OCI-LY3 (cell line): Measurements from ENCODE around the gene ZBTB16.

Source experiments
- H2AFZ ChIP-seq: fragments of 200-600, 300-600 bp; shearing (Covaris generic); 2 replicates; pipeline ENCODE4 v1.6.0; 2014; ENCODE audit warnings: antibody characterized with exemption, low read depth, low read length
- H3K27ac ChIP-seq: fragments of 200-600, 300-600 bp; sonication (generic); 2 replicates; pipeline ENCODE4 v1.5.1; 2014; ENCODE audit warnings: mild to moderate bottlenecking, low read length, moderate library complexity, mixed read lengths
- H3K27me3 ChIP-seq: fragments of 200-600, 300-600 bp; sonication (generic); 2 replicates; pipeline ENCODE4 v1.6.1; 2014; ENCODE audit warnings: low read depth, low read length, mixed read lengths
- H3K36me3 ChIP-seq: fragments of 200-600, 300-600 bp; sonication (generic); replicated peaks from 2 replicates; pipeline ENCODE3; 2014; ENCODE audit warnings: low read depth, low read length, mixed read lengths
- H3K4me1 ChIP-seq: fragments of 300-600, 200-600 bp; sonication (generic); 2 replicates; pipeline ENCODE4 v1.6.1; 2014; ENCODE audit warnings: low read length, mixed read lengths
- H3K4me2 ChIP-seq: fragments of 200-600, 300-600 bp; sonication (generic); 2 replicates; pipeline ENCODE4 v1.6.1; 2014; ENCODE audit warnings: low read length, mixed read lengths
- H3K4me3 ChIP-seq: fragments of 300-600, 200-600 bp; sonication (generic); 2 replicates; pipeline ENCODE4 v1.5.1; 2014; ENCODE audit warnings: antibody characterized with exemption, mild to moderate bottlenecking, low read length, moderate library complexity
- H3K79me2 ChIP-seq: fragments of 300-600, 200-600 bp; shearing (Covaris generic); 2 replicates; pipeline ENCODE4 v1.6.1; 2014; ENCODE audit warnings: mild to moderate bottlenecking, low read length, mixed read lengths
- H3K9ac ChIP-seq: fragments of 300-600, 200-600 bp; shearing (Covaris generic); 2 replicates; pipeline ENCODE4 v1.6.0; 2014; ENCODE audit warnings: mild to moderate bottlenecking, low read length, moderate library complexity
- H3K9me3 ChIP-seq: fragments of 200-600, 300-600 bp; shearing (Covaris generic); 2 replicates; pipeline ENCODE4 v1.6.1; 2014; ENCODE audit warnings: low read length, mixed read lengths; ENCODE audit not compliant: insufficient read depth
- H4K20me1 ChIP-seq: fragments of 200-600, 300-600 bp; sonication (generic); 2 replicates; pipeline ENCODE4 v1.6.1; 2016; ENCODE audit warnings: low read length, mixed read lengths; ENCODE audit not compliant: insufficient read depth
- EZH2phosphoT487 ChIP-seq: fragments of 200-600 bp; shearing (Covaris generic); IDR thresholded peaks from 2 replicates; pipeline ENCODE4 v1.6.1; 2018; ENCODE audit warnings: antibody characterized with exemption, mixed run types, low read depth
- TF ChIP-seq, protein P1 (sequence below): fragments of 200-600, 300-600 bp; sonication (generic); IDR thresholded peaks from 2 replicates; pipeline ENCODE4 v1.5.1; 2014; ENCODE audit warnings: antibody characterized with exemption, low read length, low read depth

ZBTB16 gene

DNA sequence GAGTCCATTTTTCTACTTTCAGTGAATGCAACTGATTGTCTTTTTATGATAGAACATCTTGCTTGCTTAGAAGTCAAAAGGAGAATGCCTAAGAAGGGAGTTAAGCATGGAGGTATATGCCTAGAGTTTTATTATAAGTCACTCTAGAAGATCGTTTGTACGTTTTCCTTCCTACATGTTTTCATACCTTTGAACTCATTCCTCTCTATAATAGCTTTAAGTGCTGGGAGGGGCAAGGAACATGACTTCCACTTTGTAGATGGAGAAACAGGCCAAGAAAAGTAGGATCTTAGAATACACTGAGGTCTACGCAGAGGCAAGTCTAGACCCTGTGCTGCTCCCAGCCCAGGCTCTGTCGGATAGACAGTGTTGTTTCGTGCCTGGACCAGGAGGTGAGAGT lies 114.3 kb downstream of the ZBTB16 start:
- H3K27me3 ChIP-seq = peaks cover 27% of the 10 kb centered on the region
- H3K79me2 ChIP-seq = no peaks in the 10 kb centered on the region
- H3K9ac ChIP-seq = no peak overlapping the region
- no peak overlapping the region for H3K4me3 ChIP-seq
- no peaks in the 10 kb centered on the region for H4K20me1 ChIP-seq
- H2AFZ ChIP-seq = no peak overlapping the region
- no peaks in the 10 kb centered on the region for H3K9me3 ChIP-seq
- TF ChIP-seq EZH2phosphoT487 = no peak
- TF ChIP-seq, protein P1, sequence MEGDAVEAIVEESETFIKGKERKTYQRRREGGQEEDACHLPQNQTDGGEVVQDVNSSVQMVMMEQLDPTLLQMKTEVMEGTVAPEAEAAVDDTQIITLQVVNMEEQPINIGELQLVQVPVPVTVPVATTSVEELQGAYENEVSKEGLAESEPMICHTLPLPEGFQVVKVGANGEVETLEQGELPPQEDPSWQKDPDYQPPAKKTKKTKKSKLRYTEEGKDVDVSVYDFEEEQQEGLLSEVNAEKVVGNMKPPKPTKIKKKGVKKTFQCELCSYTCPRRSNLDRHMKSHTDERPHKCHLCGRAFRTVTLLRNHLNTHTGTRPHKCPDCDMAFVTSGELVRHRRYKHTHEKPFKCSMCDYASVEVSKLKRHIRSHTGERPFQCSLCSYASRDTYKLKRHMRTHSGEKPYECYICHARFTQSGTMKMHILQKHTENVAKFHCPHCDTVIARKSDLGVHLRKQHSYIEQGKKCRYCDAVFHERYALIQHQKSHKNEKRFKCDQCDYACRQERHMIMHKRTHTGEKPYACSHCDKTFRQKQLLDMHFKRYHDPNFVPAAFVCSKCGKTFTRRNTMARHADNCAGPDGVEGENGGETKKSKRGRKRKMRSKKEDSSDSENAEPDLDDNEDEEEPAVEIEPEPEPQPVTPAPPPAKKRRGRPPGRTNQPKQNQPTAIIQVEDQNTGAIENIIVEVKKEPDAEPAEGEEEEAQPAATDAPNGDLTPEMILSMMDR = no peak
- no peaks in the 10 kb centered on the region for H3K4me1 ChIP-seq
- no peaks in the 10 kb centered on the region for H3K36me3 ChIP-seq
- no peak overlapping the region for H3K27ac ChIP-seq
- no peak overlapping the region for H3K4me2 ChIP-seq

DNA sequence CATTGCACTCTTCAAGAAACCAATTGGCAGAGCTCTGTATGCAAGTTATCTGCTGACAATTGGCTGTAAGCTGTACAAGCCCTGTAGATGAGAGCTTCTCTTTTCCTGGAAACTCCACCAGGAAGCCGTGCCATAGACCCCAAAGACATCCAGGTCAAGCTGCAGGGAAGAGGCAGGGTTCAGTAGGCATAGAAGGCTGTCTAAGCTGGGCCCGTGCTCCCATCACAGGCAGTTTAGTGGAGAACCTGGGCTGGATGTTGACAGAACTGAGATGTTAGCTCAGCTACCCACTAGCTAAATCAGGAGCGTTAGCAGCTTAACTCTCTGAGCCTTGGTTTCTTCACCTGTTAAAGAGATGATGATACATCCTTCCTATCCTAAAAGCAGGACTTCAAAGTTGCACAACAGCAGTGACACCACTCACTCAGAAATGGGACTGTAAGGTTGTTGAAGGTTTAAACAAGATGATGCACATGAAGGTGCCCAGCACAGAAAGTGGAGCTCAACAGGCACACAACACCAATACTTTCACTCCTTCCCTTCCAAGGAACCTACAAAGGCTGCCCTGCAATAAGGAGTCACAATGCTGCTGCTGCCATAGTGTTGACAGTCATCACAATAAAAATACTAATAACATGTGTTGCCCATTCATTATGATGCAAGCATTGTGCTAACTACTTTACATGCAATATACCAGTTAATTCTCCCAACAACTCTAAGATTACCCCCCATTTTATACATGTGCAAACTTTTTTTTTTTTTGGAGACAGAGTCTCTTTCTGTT lies 115.4 kb downstream of the ZBTB16 start:
- Histone ChIP-seq H2AFZ (no peak overlapping the region), H3K4me3 (no peak overlapping the region), H3K27me3 (peaks cover 37% of the 10 kb centered on the region), H3K9me3 (no peaks in the 10 kb centered on the region), H3K4me1 (no peaks in the 10 kb centered on the region), H4K20me1 (no peaks in the 10 kb centered on the region), H3K4me2 (no peak overlapping the region), H3K27ac (no peak overlapping the region), H3K9ac (no peak overlapping the region), H3K36me3 (no peaks in the 10 kb centered on the region), H3K79me2 (no peaks in the 10 kb centered on the region)
- TF ChIP-seq, protein P1 = no peak
- TF ChIP-seq EZH2phosphoT487 = no peak

DNA sequence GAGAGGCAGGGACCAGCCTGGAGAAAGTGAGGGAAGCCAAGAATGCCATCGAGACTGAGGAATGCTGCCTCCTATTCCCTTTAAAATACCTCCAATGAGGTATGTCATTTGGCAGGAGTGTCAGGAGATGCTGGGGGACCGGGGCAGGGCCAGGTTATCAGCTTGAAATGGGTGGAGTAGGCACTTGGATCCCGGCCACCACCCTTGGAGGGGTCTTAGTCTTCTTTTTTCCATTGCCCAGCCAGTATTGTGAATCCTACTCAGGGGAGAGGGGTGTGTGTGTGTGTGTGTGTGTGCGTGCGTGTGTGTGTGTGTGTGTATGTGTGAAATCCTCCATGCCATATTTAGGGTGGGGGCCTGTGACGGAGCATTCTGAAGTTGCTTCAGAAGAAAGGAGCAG lies 116.2 kb downstream of the ZBTB16 start:
- Histone ChIP-seq H3K9me3 (no peaks in the 10 kb centered on the region), H3K4me1 (no peaks in the 10 kb centered on the region), H2AFZ (no peak overlapping the region), H3K9ac (no peak overlapping the region), H3K36me3 (no peaks in the 10 kb centered on the region), H3K79me2 (no peaks in the 10 kb centered on the region), H3K4me2 (no peak overlapping the region), H3K27me3 (peaks cover 45% of the 10 kb centered on the region), H4K20me1 (no peaks in the 10 kb centered on the region), H3K27ac (no peak overlapping the region), H3K4me3 (no peak overlapping the region)
- TF ChIP-seq EZH2phosphoT487 = no peak
- TF ChIP-seq, protein P1 = no peak

DNA sequence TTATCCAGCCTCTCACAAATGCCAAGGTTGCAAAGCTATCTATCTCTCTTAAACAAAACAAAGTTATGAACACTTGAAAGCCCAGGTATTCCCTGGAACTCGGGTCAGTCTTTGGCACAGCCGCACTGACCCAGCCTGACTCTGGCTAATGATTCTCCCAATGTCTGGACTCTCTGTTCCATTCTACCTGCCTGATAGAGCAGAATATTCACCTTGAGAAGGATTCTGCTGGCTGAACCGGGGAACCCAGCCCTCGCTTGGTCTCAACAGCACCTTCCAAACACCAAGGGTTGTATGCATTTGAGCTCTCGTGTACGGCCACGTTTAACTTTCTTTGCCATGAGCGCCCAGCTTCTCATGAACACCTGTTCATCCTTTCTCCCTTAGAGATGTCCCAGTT lies 116.8 kb downstream of the ZBTB16 start:
- Histone ChIP-seq H3K27ac (no peak overlapping the region), H3K4me1 (no peaks in the 10 kb centered on the region), H3K9me3 (no peaks in the 10 kb centered on the region), H3K4me3 (no peak overlapping the region), H3K4me2 (no peak overlapping the region), H4K20me1 (no peaks in the 10 kb centered on the region), H3K36me3 (no peaks in the 10 kb centered on the region), H3K9ac (no peak overlapping the region), H3K27me3 (peaks cover 51% of the 10 kb centered on the region), H3K79me2 (no peaks in the 10 kb centered on the region), H2AFZ (no peak overlapping the region)
- TF ChIP-seq EZH2phosphoT487 = no peak
- TF ChIP-seq, protein P1 = no peak
